GM12878 (cell line): ENCODE results near the gene LAMC3. TPM values are rescaled to one million over a fixed set of nuclear protein-coding genes. Genes with fewer than 3 reads are reported as not detected.

Experiments
- ATAC-seq: fragments of 200-7000 bp; cut with Tn5 transposase; 3 replicates; pipeline ENCODE4 v1.9.1; 2020; ENCODE audit warnings: mild to moderate bottlenecking, moderate library complexity
- BruUV-seq: library from RNA; stranded (reverse); fragments of 400-500 nt; replicated peaks from 2 replicates; lab custom pipeline; 2021; lab: Mats Ljungman, UMichigan
- CTCF ChIA-PET: fragments of 300-600 bp; sonication (Branson Sonifier 250); formaldehyde crosslinking; extraction: SDS; loops from one replicate; lab custom pipeline; 2021; ENCODE audit warnings: inconsistent platforms; lab: Yijun Ruan, JAX
- POLR2A ChIA-PET: fragments of 350-600 bp; formaldehyde crosslinking; extraction: SDS; loops from one replicate; lab custom pipeline; 2021; ENCODE audit warnings: inconsistent platforms; lab: Charles Lee
- RAD21 ChIA-PET: fragments of 300-600 bp; sonication (Branson Sonifier 250); formaldehyde crosslinking; loops from one replicate; lab custom pipeline; 2023; ENCODE audit warnings: antibody characterized with exemption; ENCODE audit not compliant: unreplicated experiment; lab: Charles Lee
- SMC1A ChIA-PET: fragments of 300-600 bp; sonication (Branson Sonifier 250); formaldehyde crosslinking; loops from one replicate; lab custom pipeline; 2023; ENCODE audit not compliant: unreplicated experiment, uncharacterized antibody; lab: Charles Lee
- DNase-seq: peaks from one replicate; pipeline ENCODE4 v3.0.0-alpha.2; 2011; ENCODE audit warnings: low read depth, low spot score
- FAIRE-seq: peaks from 3 replicates; lab custom pipeline; 2011; peaks lifted over from hg19 to GRCh38; lab: Jason Lieb, UNC
- H2AFZ ChIP-seq: 2 replicates; pipeline ENCODE4 v1.6.0; 2011; ENCODE audit warnings: low read depth, low read length, control low read depth; ENCODE audit not compliant: control insufficient read depth
- H3K27ac ChIP-seq: 2 replicates; pipeline ENCODE4 v1.5.1; 2011; ENCODE audit warnings: control low read depth; ENCODE audit not compliant: control insufficient read depth, insufficient read depth
- H3K27me3 ChIP-seq, 2 experiments: replicated peaks in 1 of 2; 2 replicates each; pipeline versions ENCODE4 v1.6.0 to v1.6.1; 2011; ENCODE audit warnings: low read length in 1 of 2; ENCODE audit not compliant: control insufficient read depth in 2 of 2, insufficient read depth in 2 of 2
- H3K36me3 ChIP-seq, 2 experiments: 2 replicates each; pipeline ENCODE4 v1.5.1; 2011; ENCODE audit warnings: low read length in 1 of 2; ENCODE audit not compliant: control insufficient read depth in 2 of 2, insufficient read depth in 2 of 2
- H3K4me1 ChIP-seq: 2 replicates; pipeline ENCODE4 v1.6.1; 2011; ENCODE audit warnings: mild to moderate bottlenecking, low read length, moderate library complexity, mixed read lengths; ENCODE audit not compliant: control insufficient read depth, insufficient read depth
- H3K4me2 ChIP-seq: 2 replicates; pipeline ENCODE4 v1.6.0; 2011; ENCODE audit warnings: control low read depth; ENCODE audit not compliant: control insufficient read depth, insufficient read depth
- H3K4me3 ChIP-seq: fragments of 200-600 bp; sonication (generic); 2 replicates; pipeline ENCODE4 v1.5.1; 2016
- H3K79me2 ChIP-seq: 2 replicates; pipeline ENCODE4 v1.6.0; 2011; ENCODE audit warnings: low read length; ENCODE audit not compliant: control insufficient read depth, insufficient read depth
- H3K9ac ChIP-seq: 2 replicates; pipeline ENCODE4 v1.8.0; 2011; ENCODE audit warnings: low read length, control low read depth, mixed read lengths; ENCODE audit not compliant: control insufficient read depth, insufficient read depth
- H3K9me3 ChIP-seq: replicated peaks from 3 replicates; pipeline ENCODE4 v1.5.1; 2011; ENCODE audit warnings: mild to moderate bottlenecking, low read length; ENCODE audit not compliant: control insufficient read depth, insufficient read depth
- H4K20me1 ChIP-seq: 2 replicates; pipeline ENCODE4 v1.6.0; 2011; ENCODE audit not compliant: control insufficient read depth, insufficient read depth
- DPF2 ChIP-seq: fragments of 450-650 bp; IDR thresholded peaks from 2 replicates; pipeline ENCODE4 v1.6.1; 2017; ENCODE audit warnings: mild to moderate bottlenecking
- E2F8 ChIP-seq: fragments of 450-650 bp; IDR thresholded peaks from 2 replicates; pipeline ENCODE4 v1.6.1; 2018; ENCODE audit warnings: mild to moderate bottlenecking, low read depth, moderate library complexity; ENCODE audit not compliant: partially characterized antibody
- KLF5 ChIP-seq: fragments of 450-650 bp; IDR thresholded peaks from 2 replicates; pipeline ENCODE4 v1.6.1; 2014; ENCODE audit warnings: mild to moderate bottlenecking; ENCODE audit not compliant: partially characterized antibody
- PRDM15 ChIP-seq: fragments of 450-650 bp; formaldehyde crosslinking; IDR thresholded peaks from 2 replicates; pipeline ENCODE4 v1.4.0; 2020; ENCODE audit warnings: mild to moderate bottlenecking, moderate library complexity
- SMAD1 ChIP-seq: fragments of 450-650 bp; IDR thresholded peaks from 2 replicates; pipeline ENCODE4 v1.6.1; 2018; ENCODE audit warnings: mild to moderate bottlenecking, low read depth; ENCODE audit not compliant: partially characterized antibody
- SPI1 ChIP-seq: IDR thresholded peaks from 2 replicates; pipeline ENCODE4 v1.6.1; 2011; ENCODE audit warnings: low read depth, mild to moderate bottlenecking, low read length, moderate library complexity, borderline replicate concordance; ENCODE audit not compliant: insufficient read depth
- TAF1 ChIP-seq: IDR thresholded peaks from 2 replicates; pipeline ENCODE4 v1.6.1; 2011; ENCODE audit warnings: mild to moderate bottlenecking, low read depth, low read length, borderline replicate concordance
- TCF7 ChIP-seq: IDR thresholded peaks from 2 replicates; pipeline ENCODE4 v1.6.1; 2014; ENCODE audit warnings: antibody characterized with exemption, borderline replicate concordance
- ZNF384 ChIP-seq: IDR thresholded peaks from 2 replicates; pipeline ENCODE4 v1.6.1; 2012; ENCODE audit warnings: low read depth, mild to moderate bottlenecking, low read length, improper control_type of control experiment, borderline replicate concordance
- WGBS: methylation state at CpG from one replicate; pipeline ENCODE4 v1.1.6; 2016; ENCODE audit warnings: low lambda C conversion rate; ENCODE audit not compliant: insufficient replicate concordance, insufficient coverage; ENCODE audit errors: missing lambda C conversion rate; 5-methylcytosine and 5-hydroxymethylcytosine counted together
- in situ Hi-C: fragments of 300-500 bp; cut with MboI; formaldehyde crosslinking; loops from 9 replicates; pipeline ENCODE4 v1.14.3; 2018; ENCODE audit warnings: mixed read lengths
- intact Hi-C: fragments of 100-400 bp; cut with micrococcal nuclease; formaldehyde crosslinking; loops from one replicate; pipeline ENCODE4 v1.14.2; 2022; ENCODE audit not compliant: unreplicated experiment
- polyA plus RNA-seq, 11 experiments: library from polyadenylated mRNA; depleted of rRNA in 4 of 11; unstranded in 6 of 11; stranded (reverse) in 5 of 11; fragments of >200 nt; fragmentation: Nextera tagmentation in 4 of 11; fragmentation: Illumina TruSeq in 1 of 11; extraction: Ambion mirVana in 4 of 11; extraction: Trizol in 1 of 11; gene quantifications; 1 replicate in 1 of 11; 2 replicates in 10 of 11; pipeline versions ENCODE4 v1.2.1 to v1.2.3, GENCODE V29; 2011 to 2016; ENCODE audit warnings: inconsistent platforms in 2 of 11, missing spikeins in 2 of 11, low read depth in 1 of 11
- total RNA-seq, 4 experiments: library from RNA; depleted of rRNA in 3 of 4; stranded (reverse); fragments of >200 nt in 3 of 4; fragmentation: Illumina TruSeq in 1 of 4; extraction: Trizol in 1 of 4; gene quantifications; 2 replicates each; pipeline versions ENCODE4 v1.2.1 to v1.2.3, GENCODE V29; 2013 to 2021
- TF ChIP-seq, protein P1 (sequence below): fragments of 450-650 bp; formaldehyde crosslinking; IDR thresholded peaks from 2 replicates; pipeline ENCODE4 v1.4.0; 2022; ENCODE audit warnings: mild to moderate bottlenecking, moderate library complexity
- TF ChIP-seq, protein P2 (sequence below): IDR thresholded peaks from 2 replicates; pipeline ENCODE4 v1.6.1; 2011; ENCODE audit warnings: low read depth, mild to moderate bottlenecking, low read length, moderate library complexity, borderline replicate concordance; ENCODE audit errors: extremely low read depth

LAMC3 gene
- total and polyA plus RNA-seq, 10 of the 15 experiments (the other 5 are each of a cell fraction or from before 2014, with no cell fraction given) = under 0.01 to 0.08 TPM; not detected in 8

GRCh38 chr9:131038256-131039128 is 29.5 kb downstream of the LAMC3 start:
- Histone ChIP-seq H3K27me3 (peaks cover 0 to 4% of the 10 kb centered on the region in 2 experiments; a peak in 2 of 4 replicates), H3K79me2 (no peaks in the 10 kb centered on the region), H3K4me3 (no peak overlapping the region), H3K36me3 (no peaks in the 10 kb centered on the region), H3K9me3 (no peaks in the 10 kb centered on the region), H2AFZ (no peak overlapping the region), H4K20me1 (no peaks in the 10 kb centered on the region), H3K4me1 (peaks cover 8% of the 10 kb centered on the region), H3K9ac (no peak overlapping the region), H3K27ac (no peak overlapping the region), H3K4me2 (no peak overlapping the region)
- ChIA-PET RAD21 (no interaction called here), CTCF (interaction anchor here (1.0 to 1.6 kb wide), 2 partner anchors 9 to 19 kb away, joined by 3 to 4 read pairs; no protein-coding TSS in a partner anchor), POLR2A (no interaction called here), SMC1A (no interaction called here)
- 49% methylated on average over 19 of the region's 19 CpGs for WGBS
- FAIRE-seq (no peak), ATAC-seq (no peak), DNase-seq (no peak)
- in situ Hi-C loops = no loop called here
- intact Hi-C loops = no loop called here
- BruUV-seq = no TSS peak
- TF ChIP-seq E2F8 (no peak), ZNF384 (no peak), SPI1 (no peak), KLF5 (no peak), SMAD1 (no peak), TCF7 (no peak), PRDM15 (CRISPR knock-in tag) (no peak), DPF2 (no peak), TAF1 (no peak)
- TF ChIP-seq, protein P1, sequence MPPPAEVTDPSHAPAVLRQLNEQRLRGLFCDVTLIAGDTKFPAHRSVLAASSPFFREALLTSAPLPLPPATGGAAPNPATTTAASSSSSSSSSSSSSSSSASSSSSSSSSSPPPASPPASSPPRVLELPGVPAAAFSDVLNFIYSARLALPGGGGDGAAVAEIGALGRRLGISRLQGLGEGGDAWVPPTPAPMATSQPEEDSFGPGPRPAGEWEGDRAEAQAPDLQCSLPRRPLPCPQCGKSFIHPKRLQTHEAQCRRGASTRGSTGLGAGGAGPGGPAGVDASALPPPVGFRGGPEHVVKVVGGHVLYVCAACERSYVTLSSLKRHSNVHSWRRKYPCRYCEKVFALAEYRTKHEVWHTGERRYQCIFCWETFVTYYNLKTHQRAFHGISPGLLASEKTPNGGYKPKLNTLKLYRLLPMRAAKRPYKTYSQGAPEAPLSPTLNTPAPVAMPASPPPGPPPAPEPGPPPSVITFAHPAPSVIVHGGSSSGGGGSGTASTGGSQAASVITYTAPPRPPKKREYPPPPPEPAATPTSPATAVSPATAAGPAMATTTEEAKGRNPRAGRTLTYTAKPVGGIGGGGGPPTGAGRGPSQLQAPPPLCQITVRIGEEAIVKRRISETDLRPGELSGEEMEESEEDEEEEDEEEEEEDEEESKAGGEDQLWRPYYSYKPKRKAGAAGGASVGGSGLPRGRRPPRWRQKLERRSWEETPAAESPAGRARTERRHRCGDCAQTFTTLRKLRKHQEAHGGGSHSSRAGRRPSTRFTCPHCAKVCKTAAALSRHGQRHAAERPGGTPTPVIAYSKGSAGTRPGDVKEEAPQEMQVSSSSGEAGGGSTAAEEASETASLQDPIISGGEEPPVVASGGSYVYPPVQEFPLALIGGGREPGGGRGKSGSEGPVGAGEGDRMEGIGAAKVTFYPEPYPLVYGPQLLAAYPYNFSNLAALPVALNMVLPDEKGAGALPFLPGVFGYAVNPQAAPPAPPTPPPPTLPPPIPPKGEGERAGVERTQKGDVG (CRISPR knock-in tag) = no peak
- TF ChIP-seq, protein P2, sequence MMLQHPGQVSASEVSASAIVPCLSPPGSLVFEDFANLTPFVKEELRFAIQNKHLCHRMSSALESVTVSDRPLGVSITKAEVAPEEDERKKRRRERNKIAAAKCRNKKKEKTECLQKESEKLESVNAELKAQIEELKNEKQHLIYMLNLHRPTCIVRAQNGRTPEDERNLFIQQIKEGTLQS = no peak
